GM12878 (cell line): Measurements from ENCODE around the gene QPRT. TPM values are rescaled to one million over a fixed set of nuclear protein-coding genes. Genes with fewer than 3 reads are reported as not detected.

Experiments used
- ATAC-seq: fragments of 200-7000 bp; cut with Tn5 transposase; 3 replicates; pipeline ENCODE4 v1.9.1; 2020; ENCODE audit warnings: mild to moderate bottlenecking, moderate library complexity
- BruUV-seq: library from RNA; stranded (reverse); fragments of 400-500 nt; replicated peaks from 2 replicates; lab custom pipeline; 2021; lab: Mats Ljungman, UMichigan
- CTCF ChIA-PET: fragments of 300-600 bp; sonication (Branson Sonifier 250); formaldehyde crosslinking; extraction: SDS; loops from one replicate; lab custom pipeline; 2021; ENCODE audit warnings: inconsistent platforms; lab: Yijun Ruan, JAX
- POLR2A ChIA-PET: fragments of 350-600 bp; formaldehyde crosslinking; extraction: SDS; loops from one replicate; lab custom pipeline; 2021; ENCODE audit warnings: inconsistent platforms; lab: Charles Lee
- RAD21 ChIA-PET: fragments of 300-600 bp; sonication (Branson Sonifier 250); formaldehyde crosslinking; loops from one replicate; lab custom pipeline; 2023; ENCODE audit warnings: antibody characterized with exemption; ENCODE audit not compliant: unreplicated experiment; lab: Charles Lee
- SMC1A ChIA-PET: fragments of 300-600 bp; sonication (Branson Sonifier 250); formaldehyde crosslinking; loops from one replicate; lab custom pipeline; 2023; ENCODE audit not compliant: unreplicated experiment, uncharacterized antibody; lab: Charles Lee
- DNase-seq: peaks from one replicate; pipeline ENCODE4 v3.0.0-alpha.2; 2011; ENCODE audit warnings: low read depth, low spot score
- FAIRE-seq: peaks from 3 replicates; lab custom pipeline; 2011; peaks lifted over from hg19 to GRCh38; lab: Jason Lieb, UNC
- H2AFZ ChIP-seq: 2 replicates; pipeline ENCODE4 v1.6.0; 2011; ENCODE audit warnings: low read depth, low read length, control low read depth; ENCODE audit not compliant: control insufficient read depth
- H3K27ac ChIP-seq: 2 replicates; pipeline ENCODE4 v1.5.1; 2011; ENCODE audit warnings: control low read depth; ENCODE audit not compliant: control insufficient read depth, insufficient read depth
- H3K27me3 ChIP-seq, 2 experiments: replicated peaks in 1 of 2; 2 replicates each; pipeline versions ENCODE4 v1.6.0 to v1.6.1; 2011; ENCODE audit warnings: low read length in 1 of 2; ENCODE audit not compliant: control insufficient read depth in 2 of 2, insufficient read depth in 2 of 2
- H3K36me3 ChIP-seq, 2 experiments: 2 replicates each; pipeline ENCODE4 v1.5.1; 2011; ENCODE audit warnings: low read length in 1 of 2; ENCODE audit not compliant: control insufficient read depth in 2 of 2, insufficient read depth in 2 of 2
- H3K4me1 ChIP-seq: 2 replicates; pipeline ENCODE4 v1.6.1; 2011; ENCODE audit warnings: mild to moderate bottlenecking, low read length, moderate library complexity, mixed read lengths; ENCODE audit not compliant: control insufficient read depth, insufficient read depth
- H3K4me2 ChIP-seq: 2 replicates; pipeline ENCODE4 v1.6.0; 2011; ENCODE audit warnings: control low read depth; ENCODE audit not compliant: control insufficient read depth, insufficient read depth
- H3K4me3 ChIP-seq: fragments of 200-600 bp; sonication (generic); 2 replicates; pipeline ENCODE4 v1.5.1; 2016
- H3K79me2 ChIP-seq: 2 replicates; pipeline ENCODE4 v1.6.0; 2011; ENCODE audit warnings: low read length; ENCODE audit not compliant: control insufficient read depth, insufficient read depth
- H3K9ac ChIP-seq: 2 replicates; pipeline ENCODE4 v1.8.0; 2011; ENCODE audit warnings: low read length, control low read depth, mixed read lengths; ENCODE audit not compliant: control insufficient read depth, insufficient read depth
- H3K9me3 ChIP-seq: replicated peaks from 3 replicates; pipeline ENCODE4 v1.5.1; 2011; ENCODE audit warnings: mild to moderate bottlenecking, low read length; ENCODE audit not compliant: control insufficient read depth, insufficient read depth
- H4K20me1 ChIP-seq: 2 replicates; pipeline ENCODE4 v1.6.0; 2011; ENCODE audit not compliant: control insufficient read depth, insufficient read depth
- MTA3 ChIP-seq: IDR thresholded peaks from 2 replicates; pipeline ENCODE4 v1.6.1; 2012; ENCODE audit warnings: low read length, inconsistent platforms, borderline replicate concordance
- RB1 ChIP-seq: fragments of 450-650 bp; formaldehyde crosslinking; IDR thresholded peaks from 2 replicates; pipeline ENCODE4 v1.6.1; 2017; ENCODE audit warnings: mild to moderate bottlenecking, borderline replicate concordance
- ZNF207 ChIP-seq: fragments of 450-650 bp; IDR thresholded peaks from 2 replicates; pipeline ENCODE4 v1.6.1; 2014; ENCODE audit warnings: antibody characterized with exemption, mild to moderate bottlenecking, borderline replicate concordance
- WGBS: methylation state at CpG from one replicate; pipeline ENCODE4 v1.1.6; 2016; ENCODE audit warnings: low lambda C conversion rate; ENCODE audit not compliant: insufficient replicate concordance, insufficient coverage; ENCODE audit errors: missing lambda C conversion rate; 5-methylcytosine and 5-hydroxymethylcytosine counted together
- in situ Hi-C: fragments of 300-500 bp; cut with MboI; formaldehyde crosslinking; loops from 9 replicates; pipeline ENCODE4 v1.14.3; 2018; ENCODE audit warnings: mixed read lengths
- intact Hi-C: fragments of 100-400 bp; cut with micrococcal nuclease; formaldehyde crosslinking; loops from one replicate; pipeline ENCODE4 v1.14.2; 2022; ENCODE audit not compliant: unreplicated experiment
- polyA plus RNA-seq, 11 experiments: library from polyadenylated mRNA; depleted of rRNA in 4 of 11; unstranded in 6 of 11; stranded (reverse) in 5 of 11; fragments of >200 nt; fragmentation: Nextera tagmentation in 4 of 11; fragmentation: Illumina TruSeq in 1 of 11; extraction: Ambion mirVana in 4 of 11; extraction: Trizol in 1 of 11; gene quantifications; 1 replicate in 1 of 11; 2 replicates in 10 of 11; pipeline versions ENCODE4 v1.2.1 to v1.2.3, GENCODE V29; 2011 to 2016; ENCODE audit warnings: inconsistent platforms in 2 of 11, missing spikeins in 2 of 11, low read depth in 1 of 11
- total RNA-seq, 4 experiments: library from RNA; depleted of rRNA in 3 of 4; stranded (reverse); fragments of >200 nt in 3 of 4; fragmentation: Illumina TruSeq in 1 of 4; extraction: Trizol in 1 of 4; gene quantifications; 2 replicates each; pipeline versions ENCODE4 v1.2.1 to v1.2.3, GENCODE V29; 2013 to 2021

QPRT gene
- total and polyA plus RNA-seq, 10 of the 15 experiments (the other 5 are each of a cell fraction or from before 2014, with no cell fraction given), result 2.7 to 43.0 (median 31.3) TPM

GRCh38 chr16:29663807-29664090, 15.2 kb upstream of the QPRT start:
- intact Hi-C loops, result loop anchor here (5.0 kb wide), 1 partner anchor 51 kb away; no protein-coding TSS in a partner anchor
- Histone ChIP-seq H3K4me1 (peaks cover 12% of the 10 kb centered on the region), H3K36me3 (peaks cover 0 to 2% of the 10 kb centered on the region in 2 experiments; a peak in 1 of 4 replicates), H3K79me2 (peaks cover 69% of the 10 kb centered on the region), H3K27me3 (no peaks in the 10 kb centered on the region), H3K9ac (peak overlapping the region; percentile 75), H3K27ac (peak overlapping the region; percentile 81), H3K4me2 (peak overlapping the region; percentile 84), H3K9me3 (no peaks in the 10 kb centered on the region), H2AFZ (no peak overlapping the region), H3K4me3 (peak overlapping the region; percentile 99), H4K20me1 (no peaks in the 10 kb centered on the region; the same call in 1 of the 2 replicates)
- DNase-seq (no peak), ATAC-seq (peak; percentile 11), FAIRE-seq (no peak)
- in situ Hi-C loops, result loop anchor here (5.0 kb wide), 1 partner anchor 66 kb away; no protein-coding TSS in a partner anchor
- WGBS, result 61% methylated on average over 3 of the region's 3 CpGs
- ChIA-PET POLR2A (interaction anchor here (1.1 to 4.5 kb wide), 9 partner anchors 11 to 38 kb away, joined by 3 to 62 read pairs (median 8); partner anchors contain the start of gene QPRT), SMC1A (interaction anchor here (1.3 to 7.5 kb wide), 5 partner anchors 11 to 24 kb away, joined by 3 to 69 read pairs (median 51); partner anchors contain the start of gene QPRT), CTCF (interaction anchor here (0.6 to 4.1 kb wide), 6 partner anchors 12 to 184 kb away, joined by 3 to 25 read pairs (median 4); partner anchors contain the start of gene QPRT), RAD21 (interaction anchor here (0.6 to 8.2 kb wide), 12 partner anchors 11 to 150 kb away, joined by 3 to 98 read pairs (median 6); partner anchors contain the start of gene QPRT)
- no TSS peak for BruUV-seq
- TF ChIP-seq ZNF207 (0 out of 2 replicates have a peak, but pooled peaks have one; percentile 2), RB1 (no peak), MTA3 (peak; percentile 48; the same call in 1 of the 2 replicates)
